ENCODE measurements around the gene STX18.

Gene STX18

DNA sequence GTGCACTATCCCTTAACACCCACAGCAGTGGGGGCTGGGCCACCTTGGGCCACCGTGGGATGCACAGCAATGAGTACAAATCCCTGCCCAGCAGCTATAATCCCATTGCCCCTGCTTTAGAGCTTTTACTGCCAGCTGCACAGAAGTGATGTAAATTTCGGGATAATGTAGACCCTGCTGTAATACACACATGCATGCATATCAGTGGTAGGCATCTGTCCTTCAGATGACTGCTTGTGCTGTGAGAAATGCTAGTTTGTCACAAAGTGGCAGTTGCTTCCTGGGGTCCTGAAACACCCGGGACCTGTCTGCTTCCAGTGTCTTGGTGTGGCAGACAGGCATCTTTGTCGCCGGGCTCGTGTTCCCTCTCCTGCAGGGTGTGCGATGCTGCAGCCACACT is 140.8 kb downstream of the STX18 start:
- DNase-seq (ENCODE audit: low read depth in 2 of 2), result no peak

DNA sequence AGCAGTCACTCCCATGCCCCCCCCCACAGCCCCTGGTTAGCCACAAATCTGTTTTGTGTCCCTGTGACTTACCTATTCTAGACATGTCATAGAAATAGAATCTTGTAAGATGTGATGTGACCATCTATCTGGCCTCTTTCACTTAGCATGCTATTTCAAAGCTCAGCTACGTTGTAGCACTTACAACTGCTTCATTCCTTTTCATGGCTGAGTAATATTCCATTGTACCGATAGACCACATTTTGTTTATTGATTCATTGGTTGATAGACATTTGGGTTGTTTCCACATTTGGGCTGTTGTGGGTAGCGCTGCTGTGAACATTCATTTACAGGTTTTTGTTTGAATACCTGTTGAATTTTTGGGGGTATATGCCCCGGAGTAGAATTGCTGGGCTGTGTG is 143.4 kb downstream of the STX18 start:
- no peak for DNase-seq (ENCODE audit: low read depth in 2 of 2)

GRCh38 chr4:4397441-4397819 is 144.4 kb downstream of the STX18 start:
- DNase-seq (ENCODE audit: low read depth in 2 of 2), result no peak

- DNase-seq (ENCODE audit: low read depth in 2 of 2), result peak; percentile 9 to 16
Measured at GRCh38 chr4:4396628-4397440, 145.0 kb downstream of the STX18 start.

DNA sequence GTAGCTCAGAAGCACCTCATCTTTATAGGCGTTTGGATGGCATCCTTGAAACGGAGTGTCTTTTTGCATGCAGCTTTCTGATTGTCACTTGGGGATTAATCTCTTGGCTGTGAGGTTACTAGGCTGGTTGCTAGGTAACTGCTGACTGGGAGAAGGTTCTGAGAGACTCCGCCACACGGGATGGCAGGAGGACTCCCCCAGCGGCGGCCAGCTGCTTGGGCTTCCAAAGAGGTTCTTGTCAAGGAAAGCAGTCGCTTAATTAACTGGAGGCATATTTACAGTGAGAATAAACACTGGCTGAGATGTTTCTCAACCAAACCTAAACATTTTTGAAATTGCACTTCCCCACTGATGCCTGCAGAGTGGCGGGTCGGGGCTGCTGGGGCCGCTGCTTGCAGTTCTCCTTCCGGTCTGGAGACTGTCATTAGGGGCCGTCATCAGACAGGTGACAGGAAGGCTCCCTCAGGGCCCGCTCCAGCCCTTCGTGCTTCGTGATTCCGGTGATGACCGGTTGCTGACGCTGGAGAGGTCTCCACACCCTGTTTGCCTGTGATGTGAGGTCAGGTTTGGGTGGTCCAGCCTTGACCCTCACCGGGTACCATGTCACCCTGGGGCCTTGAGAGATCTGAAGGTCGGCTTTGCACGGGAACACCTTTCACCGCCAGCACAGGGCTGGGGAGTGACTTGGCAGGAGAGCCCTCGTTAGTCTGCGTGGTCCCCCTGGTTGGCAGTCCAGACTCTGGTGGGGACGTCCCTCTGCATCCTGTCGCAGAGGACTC is 145.8 kb downstream of the STX18 start:
- DNase-seq (ENCODE audit: low read depth in 2 of 2), result no peak

DNA sequence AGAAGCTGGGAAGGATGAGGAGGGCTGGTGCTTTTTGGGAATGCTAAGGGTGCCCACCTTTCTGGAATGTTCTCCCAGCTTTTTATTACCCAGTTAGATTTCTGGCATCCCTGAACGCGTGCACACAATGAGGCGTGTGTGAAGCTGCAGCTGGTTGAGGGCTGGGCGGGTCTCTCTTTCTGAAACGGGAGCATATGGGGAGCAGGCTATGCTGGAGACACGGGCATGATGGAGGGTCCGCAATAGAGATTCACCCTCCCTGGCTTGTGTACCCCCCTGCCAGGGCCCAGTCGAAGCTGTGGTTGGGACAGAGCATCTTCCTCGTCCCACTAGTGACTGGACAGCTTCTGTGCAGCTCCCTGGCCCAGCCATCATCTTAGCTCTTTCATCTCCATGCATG is 146.5 kb downstream of the STX18 start:
- DNase-seq (ENCODE audit: low read depth in 2 of 2), result no peak

GRCh38 chr4:4394644-4395043 is 147.2 kb downstream of the STX18 start:
- DNase-seq (ENCODE audit: low read depth in 2 of 2), result no peak

GRCh38 chr4:4392501-4393183 is 149.2 kb downstream of the STX18 start:
- no peak for DNase-seq (ENCODE audit: low read depth in 2 of 2)

- DNase-seq (ENCODE audit: low read depth in 2 of 2), result no peak
Measured at GRCh38 chr4:4391866-4392265, 150.0 kb downstream of the STX18 start.

- DNase-seq (ENCODE audit: low read depth in 2 of 2), result no peak
Measured at GRCh38 chr4:4390515-4391240, 151.2 kb downstream of the STX18 start.

- DNase-seq (ENCODE audit: low read depth in 2 of 2), result no peak
Measured at GRCh38 chr4:4390046-4390445, 151.8 kb downstream of the STX18 start.

DNA sequence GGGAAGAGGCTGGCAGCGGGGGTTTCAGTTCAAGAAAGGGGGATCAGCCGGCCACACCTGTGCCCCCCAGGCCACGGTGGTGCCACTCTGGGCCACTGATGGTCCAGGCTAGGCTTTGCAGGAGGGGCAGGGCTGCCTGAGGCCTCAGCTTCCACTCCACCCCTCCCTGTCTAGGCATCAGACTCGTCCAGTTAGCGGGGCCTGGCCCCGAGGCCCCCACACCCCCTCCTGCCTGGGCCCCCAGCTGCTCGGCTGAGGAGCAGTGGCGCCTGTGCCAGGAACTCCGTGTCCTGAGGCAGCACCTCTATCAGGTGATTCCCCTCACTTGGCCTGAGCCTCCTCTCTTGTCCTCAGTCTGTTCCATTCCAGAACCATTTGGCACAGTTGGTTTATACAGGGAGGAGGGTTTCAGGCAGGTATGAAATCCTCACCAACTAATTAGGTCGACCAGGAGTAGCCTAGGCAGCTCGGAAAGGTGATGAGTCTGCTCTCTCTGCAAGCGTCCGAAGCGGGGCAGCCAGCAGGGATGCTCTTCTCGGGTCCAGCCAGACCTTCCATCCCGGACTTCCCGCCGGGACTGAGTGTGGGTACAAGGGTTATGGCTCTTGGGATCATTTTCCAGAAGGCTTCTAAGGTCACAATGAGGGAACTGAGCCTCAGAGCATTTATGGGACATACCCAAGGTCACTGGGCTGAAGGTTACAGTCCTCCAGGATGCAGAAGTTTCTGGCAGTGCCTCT is 152.8 kb downstream of the STX18 start:
- DNase-seq (ENCODE audit: low read depth in 2 of 2), result no peak

GRCh38 chr4:4388311-4388790 is 153.5 kb downstream of the STX18 start:
- DNase-seq (ENCODE audit: low read depth in 2 of 2), result no peak

DNA sequence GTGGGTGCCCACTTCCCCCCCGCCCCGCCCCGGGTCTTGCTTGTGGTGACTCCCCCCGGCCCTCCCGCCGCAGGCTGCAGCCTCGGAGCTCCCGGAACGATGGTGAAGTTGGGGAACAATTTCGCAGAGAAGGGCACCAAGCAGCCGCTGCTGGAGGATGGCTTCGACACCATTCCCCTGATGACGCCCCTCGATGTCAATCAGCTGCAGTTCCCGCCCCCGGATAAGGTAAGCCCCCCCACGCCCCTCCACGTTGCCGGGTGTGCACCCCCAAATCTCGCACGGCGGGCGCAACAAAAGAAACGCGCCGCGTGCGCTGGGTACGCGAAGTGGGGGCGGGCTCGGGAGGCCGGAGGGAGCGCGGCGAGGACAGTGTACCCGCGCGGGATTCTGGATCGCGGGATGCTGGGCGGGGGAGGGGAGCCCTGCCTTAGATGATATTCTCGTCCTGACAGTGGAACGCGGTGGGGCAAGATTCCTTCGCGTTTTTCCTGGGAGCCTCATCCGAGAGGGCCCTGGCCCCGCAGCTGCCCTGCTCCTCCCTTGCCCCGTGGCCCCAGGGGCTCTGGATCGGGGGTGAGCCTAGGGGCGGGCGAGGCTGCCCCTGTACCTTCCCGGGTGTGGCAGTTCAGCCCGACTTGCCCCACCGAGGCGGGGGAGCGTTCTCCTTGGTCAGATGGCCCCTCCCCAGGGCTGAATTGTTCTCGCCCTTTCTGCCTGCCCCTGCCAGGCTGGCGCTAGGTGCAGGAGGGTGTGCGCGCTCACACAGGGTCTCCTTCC is 154.1 kb downstream of the STX18 start:
- no peak for DNase-seq (ENCODE audit: low read depth in 2 of 2)

DNA sequence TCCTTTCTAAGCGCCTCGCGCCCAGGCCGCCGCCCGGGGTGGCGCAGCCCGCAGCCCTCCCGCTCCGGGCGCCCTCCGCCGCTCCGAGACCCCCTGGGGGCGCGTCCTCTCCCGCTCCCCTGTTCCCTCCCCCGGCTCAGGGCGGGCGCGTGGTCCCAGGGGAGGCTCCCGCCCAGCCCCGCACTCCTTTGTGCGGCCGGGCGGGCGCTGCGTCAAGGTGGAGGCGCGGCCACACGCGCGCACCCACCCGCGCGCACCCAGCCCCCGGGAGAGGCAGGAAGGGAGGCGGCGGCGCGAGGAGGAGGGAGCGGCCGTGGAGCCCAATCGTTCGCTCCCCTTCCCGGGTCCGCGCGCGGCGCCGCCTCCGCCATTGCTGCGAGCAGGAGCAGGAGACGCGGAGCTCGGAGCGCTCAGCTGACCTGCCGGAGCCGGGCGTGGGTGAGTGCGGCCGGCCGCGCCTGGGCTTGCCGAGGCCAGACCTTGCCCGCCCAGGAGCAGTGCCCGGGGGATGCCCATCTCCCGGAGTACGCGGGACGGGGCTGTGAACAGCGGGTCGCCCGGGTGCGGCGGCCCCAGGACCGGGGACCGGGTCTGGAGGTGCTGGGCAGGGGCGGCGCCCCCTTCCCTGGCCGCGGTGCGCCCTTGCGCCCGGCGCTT is 155.0 kb downstream of the STX18 start, which contains the start of gene NSG1:
Gene NSG1 (plus strand): TSS at position 367 of the 657 bp plus-strand sequence. CDS start 528 bp downstream, outside the sequence.
- no peak for DNase-seq (ENCODE audit: low read depth in 2 of 2)

DNA sequence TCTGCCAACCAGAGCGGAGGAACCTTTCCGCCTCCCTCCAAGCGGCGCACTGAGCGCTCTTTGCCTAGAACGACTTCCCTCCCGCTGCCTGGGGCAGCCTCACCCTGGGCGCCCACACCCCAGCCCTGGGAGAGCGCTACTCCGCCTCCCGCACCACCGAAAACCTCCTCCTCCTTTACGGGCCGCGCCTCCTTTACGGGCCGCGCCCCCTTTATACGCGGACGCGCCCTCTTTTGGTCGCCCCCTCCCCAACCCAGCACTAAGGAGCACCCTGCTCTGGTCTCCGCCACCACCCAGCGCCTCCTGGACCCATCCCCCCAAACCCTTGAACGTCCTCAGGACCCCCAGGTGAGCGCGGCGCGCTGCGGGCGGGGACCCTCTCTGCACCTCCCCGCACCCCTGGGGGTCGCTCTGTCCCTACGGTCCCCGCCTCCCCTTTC is 155.5 kb downstream of the STX18 start:
- no peak for DNase-seq (ENCODE audit: low read depth in 2 of 2)

DNA sequence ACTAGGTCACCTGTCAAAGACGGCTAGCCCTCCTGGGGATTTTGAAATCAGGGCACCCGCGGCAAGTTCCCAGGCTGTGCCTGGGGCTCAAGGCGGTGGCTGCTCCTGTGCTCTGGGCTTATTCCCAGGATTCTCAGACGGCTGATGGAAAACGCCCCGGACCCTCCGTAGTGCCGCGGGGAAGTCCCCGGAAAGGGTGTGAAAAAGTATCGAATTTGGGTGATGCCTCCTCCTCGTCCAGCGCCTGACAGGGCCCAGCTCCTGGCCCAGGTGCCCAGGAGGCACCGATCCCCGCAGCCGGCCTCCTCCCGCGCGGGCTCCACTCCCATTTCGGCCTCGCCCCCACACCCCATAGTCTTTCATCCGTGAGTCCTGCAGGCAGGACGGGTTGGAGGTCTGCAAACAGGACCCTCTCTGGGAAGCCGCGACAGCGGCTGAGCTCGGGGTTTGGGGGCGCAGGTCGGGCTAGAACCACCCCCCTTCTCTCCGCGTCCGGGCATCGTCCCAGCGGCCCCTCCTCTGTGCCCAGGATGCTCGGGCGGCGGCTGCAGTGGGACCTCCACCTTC is 156.0 kb downstream of the STX18 start:
- DNase-seq (ENCODE audit: low read depth in 2 of 2), result no peak

DNA sequence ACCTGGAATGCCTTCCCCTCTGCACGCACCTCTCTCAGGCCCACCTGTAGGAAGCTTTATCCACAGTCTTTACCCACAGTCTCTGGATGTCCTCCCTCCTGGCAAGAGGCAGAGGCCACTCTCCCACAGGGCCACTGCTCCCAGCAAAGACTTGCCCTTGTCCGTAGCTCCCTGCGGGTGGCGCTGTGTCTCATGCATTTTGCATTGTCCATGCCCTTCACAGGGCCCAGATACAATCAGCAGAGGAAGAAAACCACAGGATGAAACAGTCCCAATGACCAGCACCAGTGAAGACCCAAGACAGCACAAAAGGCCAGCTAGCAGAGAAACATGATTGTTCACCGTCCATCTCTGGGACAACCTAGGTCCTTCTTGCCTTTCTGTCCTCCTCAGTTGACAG is 157.0 kb downstream of the STX18 start:
- DNase-seq (ENCODE audit: low read depth in 2 of 2), result no peak

DNA sequence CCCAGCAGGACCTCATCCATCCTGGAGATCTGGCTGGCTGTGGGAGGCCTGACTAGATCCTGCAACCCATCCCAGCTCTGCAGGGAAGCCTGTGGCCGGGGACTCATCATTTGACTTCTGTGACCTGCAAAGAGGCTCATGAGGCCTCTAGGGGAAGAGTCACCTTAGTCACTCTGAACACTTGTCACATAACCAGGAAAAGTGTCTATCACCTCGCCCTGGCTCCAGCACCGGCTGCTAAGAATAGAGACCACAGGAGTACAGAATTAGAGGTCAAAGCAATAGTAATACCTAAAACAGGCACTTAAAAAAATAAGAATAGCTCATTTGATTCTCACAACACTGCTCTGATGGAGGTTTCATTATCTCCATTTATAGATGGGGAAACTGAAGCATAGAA is 158.8 kb downstream of the STX18 start:
- no peak for DNase-seq (ENCODE audit: low read depth in 2 of 2)

Measured in fibroblast of skin of left quadriceps (primary cell).